ENCODE measurements around the gene DNAI2.

Gene DNAI2

GRCh38 chr17:74267579-74267978, 6.5 kb upstream of the DNAI2 start:
- Histone ChIP-seq H3K27me3 (replicated peaks in 2 of 5; ENCODE audit: control insufficient read depth in 4 of 5, insufficient read depth in 5 of 5, low read length in 4 of 5) (no peaks in the 10 kb centered on the region), H3K36me3 (ENCODE audit: control insufficient read depth in 4 of 4, insufficient read depth in 4 of 4, low read length in 3 of 4) (no peaks in the 10 kb centered on the region), H3K4me3 (ENCODE audit: control insufficient read depth in 1 of 7, extremely low read depth in 1 of 7, insufficient read depth in 4 of 7, low read depth in 2 of 7, low read length in 6 of 7) (no peak overlapping the region), H3K27ac (ENCODE audit: insufficient read depth in 1 of 2, low read depth in 1 of 2, low read length in 2 of 2, poor library complexity in 1 of 2, severe bottlenecking in 2 of 2) (no peak overlapping the region), H3K9me3 (ENCODE audit: control extremely low read depth in 1 of 5, control insufficient read depth in 4 of 5, insufficient read depth in 2 of 5, low read depth in 1 of 5, low read length in 4 of 5) (no peaks in the 10 kb centered on the region), H3K4me1 (ENCODE audit: control extremely low read depth in 1 of 4, control insufficient read depth in 4 of 4, insufficient read depth in 4 of 4, low read length in 3 of 4) (peaks cover 0 to 12% (median 5%) of the 10 kb centered on the region in 4 experiments)
- POLR2A ChIA-PET, result no interaction called here
- no peak for DNase-seq
- WGBS (ENCODE audit: insufficient coverage), result 98% methylated on average over 7 of the region's 7 CpGs
- CTCF ChIA-PET, result no interaction called here

- Histone ChIP-seq H3K27ac (ENCODE audit: insufficient read depth in 1 of 2, low read depth in 1 of 2, low read length in 2 of 2, poor library complexity in 1 of 2, severe bottlenecking in 2 of 2) (no peak overlapping the region), H3K9me3 (ENCODE audit: control extremely low read depth in 1 of 5, control insufficient read depth in 4 of 5, insufficient read depth in 2 of 5, low read depth in 1 of 5, low read length in 4 of 5) (no peaks in the 10 kb centered on the region), H3K36me3 (ENCODE audit: control insufficient read depth in 4 of 4, insufficient read depth in 4 of 4, low read length in 3 of 4) (no peaks in the 10 kb centered on the region), H3K4me1 (ENCODE audit: control extremely low read depth in 1 of 4, control insufficient read depth in 4 of 4, insufficient read depth in 4 of 4, low read length in 3 of 4) (peaks cover 0 to 12% (median 4%) of the 10 kb centered on the region in 4 experiments), H3K27me3 (replicated peaks in 2 of 5; ENCODE audit: control insufficient read depth in 4 of 5, insufficient read depth in 5 of 5, low read length in 4 of 5) (no peaks in the 10 kb centered on the region), H3K4me3 (ENCODE audit: control insufficient read depth in 1 of 7, extremely low read depth in 1 of 7, insufficient read depth in 4 of 7, low read depth in 2 of 7, low read length in 6 of 7) (no peak overlapping the region)
- CTCF ChIA-PET, result no interaction called here
- DNase-seq, result no peak
- POLR2A ChIA-PET, result no interaction called here
- 23% methylated on average over 10 of the region's 17 CpGs for WGBS (ENCODE audit: insufficient coverage)
Measured at GRCh38 chr17:74267987-74268499, 6.0 kb upstream of the DNAI2 start.

DNA sequence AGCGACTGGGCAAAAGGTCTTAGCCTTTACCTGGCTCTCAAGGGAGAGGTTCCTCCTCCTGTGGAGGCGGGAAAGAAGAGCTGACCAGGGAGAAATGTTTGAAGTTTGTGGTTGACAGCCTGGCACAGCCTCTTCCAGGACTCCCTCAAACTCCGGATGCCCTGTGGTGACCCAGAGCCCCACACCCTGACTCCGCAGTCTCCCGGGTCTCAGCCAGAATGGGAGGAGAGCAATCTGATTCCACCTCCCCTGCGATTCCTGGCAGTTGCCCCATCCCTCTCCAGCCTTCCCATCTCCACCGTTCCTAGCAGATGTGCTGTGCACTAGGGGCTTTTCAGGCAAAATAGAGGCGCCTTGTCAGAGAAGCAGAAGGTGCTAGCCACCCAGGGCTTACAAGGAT, 5.5 kb upstream of the DNAI2 start:
- WGBS (ENCODE audit: insufficient coverage), result 59% methylated on average over 6 of the region's 8 CpGs
- Histone ChIP-seq H3K9me3 (ENCODE audit: control extremely low read depth in 1 of 5, control insufficient read depth in 4 of 5, insufficient read depth in 2 of 5, low read depth in 1 of 5, low read length in 4 of 5) (no peaks in the 10 kb centered on the region), H3K36me3 (ENCODE audit: control insufficient read depth in 4 of 4, insufficient read depth in 4 of 4, low read length in 3 of 4) (no peaks in the 10 kb centered on the region), H3K27ac (ENCODE audit: insufficient read depth in 1 of 2, low read depth in 1 of 2, low read length in 2 of 2, poor library complexity in 1 of 2, severe bottlenecking in 2 of 2) (no peak overlapping the region), H3K4me1 (ENCODE audit: control extremely low read depth in 1 of 4, control insufficient read depth in 4 of 4, insufficient read depth in 4 of 4, low read length in 3 of 4) (peaks cover 0 to 12% (median 4%) of the 10 kb centered on the region in 4 experiments), H3K4me3 (ENCODE audit: control insufficient read depth in 1 of 7, extremely low read depth in 1 of 7, insufficient read depth in 4 of 7, low read depth in 2 of 7, low read length in 6 of 7) (no peak overlapping the region), H3K27me3 (replicated peaks in 2 of 5; ENCODE audit: control insufficient read depth in 4 of 5, insufficient read depth in 5 of 5, low read length in 4 of 5) (no peaks in the 10 kb centered on the region)
- POLR2A ChIA-PET, result no interaction called here
- CTCF ChIA-PET, result interaction anchor here (1.1 kb wide), 1 partner anchor 56 kb away, joined by 3 read pairs; the partner anchor contains the start of gene TTYH2
- DNase-seq, result no peak

DNA sequence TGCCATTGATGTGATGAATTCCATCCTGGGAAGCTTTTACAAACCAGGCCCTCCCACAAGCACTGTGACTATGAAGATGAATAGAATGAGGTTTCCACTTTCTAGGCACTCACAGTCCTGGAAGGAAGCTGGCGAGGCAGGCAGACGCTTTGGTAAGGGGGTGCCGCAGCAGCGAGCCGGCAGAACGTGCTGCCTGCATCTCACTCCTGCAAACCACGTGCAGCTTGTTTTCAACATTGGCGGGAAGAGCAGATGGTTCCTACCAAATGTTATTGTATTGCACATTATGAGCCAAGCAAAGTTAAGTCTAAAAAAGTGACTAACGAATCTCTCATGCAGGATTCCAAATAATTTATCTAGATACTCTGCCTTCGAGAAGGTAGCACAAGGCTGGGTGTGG, 3.7 kb upstream of the DNAI2 start:
- WGBS (ENCODE audit: insufficient coverage), result 78% methylated on average over 9 of the region's 10 CpGs
- peaks cover 7 to 30% (median 20%) of the 10 kb centered on the region in 4 experiments for H3K4me1 ChIP-seq (ENCODE audit: control extremely low read depth in 1 of 4, control insufficient read depth in 4 of 4, insufficient read depth in 4 of 4, low read length in 3 of 4)
- DNase-seq, result peak in 1 of 3 donors; percentile 20
- no peak overlapping the region for H3K27ac ChIP-seq (ENCODE audit: insufficient read depth in 1 of 2, low read depth in 1 of 2, low read length in 2 of 2, poor library complexity in 1 of 2, severe bottlenecking in 2 of 2)
- POLR2A ChIA-PET, result no interaction called here
- no peaks in the 10 kb centered on the region for H3K27me3 ChIP-seq (replicated peaks in 2 of 5; ENCODE audit: control insufficient read depth in 4 of 5, insufficient read depth in 5 of 5, low read length in 4 of 5)
- no peaks in the 10 kb centered on the region for H3K9me3 ChIP-seq (ENCODE audit: control extremely low read depth in 1 of 5, control insufficient read depth in 4 of 5, insufficient read depth in 2 of 5, low read depth in 1 of 5, low read length in 4 of 5)
- CTCF ChIA-PET, result interaction anchor here (1.3 to 1.7 kb wide), 2 partner anchors 12 to 16 kb away, joined by 3 to 4 read pairs; no protein-coding TSS in a partner anchor
- no peak overlapping the region for H3K4me3 ChIP-seq (ENCODE audit: control insufficient read depth in 1 of 7, extremely low read depth in 1 of 7, insufficient read depth in 4 of 7, low read depth in 2 of 7, low read length in 6 of 7)
- H3K36me3 ChIP-seq (ENCODE audit: control insufficient read depth in 4 of 4, insufficient read depth in 4 of 4, low read length in 3 of 4), result no peaks in the 10 kb centered on the region

- no peaks in the 10 kb centered on the region for H3K36me3 ChIP-seq (ENCODE audit: control insufficient read depth in 4 of 4, insufficient read depth in 4 of 4, low read length in 3 of 4)
- peak in 2 of 3 donors; percentile 27 to 48 for DNase-seq
- POLR2A ChIA-PET, result no interaction called here
- no peaks in the 10 kb centered on the region for H3K9me3 ChIP-seq (ENCODE audit: control extremely low read depth in 1 of 5, control insufficient read depth in 4 of 5, insufficient read depth in 2 of 5, low read depth in 1 of 5, low read length in 4 of 5)
- CTCF ChIA-PET, result interaction anchor here (1.3 to 1.7 kb wide), 3 partner anchors 13 to 25 kb away, joined by 3 to 4 read pairs (median 4); no protein-coding TSS in a partner anchor
- H3K27ac ChIP-seq (ENCODE audit: insufficient read depth in 1 of 2, low read depth in 1 of 2, low read length in 2 of 2, poor library complexity in 1 of 2, severe bottlenecking in 2 of 2), result no peak overlapping the region
- 92% methylated on average over 3 of the region's 3 CpGs for WGBS (ENCODE audit: insufficient coverage)
- H3K4me1 ChIP-seq (ENCODE audit: control extremely low read depth in 1 of 4, control insufficient read depth in 4 of 4, insufficient read depth in 4 of 4, low read length in 3 of 4), result peaks cover 7 to 31% (median 21%) of the 10 kb centered on the region in 4 experiments
- no peaks in the 10 kb centered on the region for H3K27me3 ChIP-seq (replicated peaks in 2 of 5; ENCODE audit: control insufficient read depth in 4 of 5, insufficient read depth in 5 of 5, low read length in 4 of 5)
- no peak overlapping the region for H3K4me3 ChIP-seq (ENCODE audit: control insufficient read depth in 1 of 7, extremely low read depth in 1 of 7, insufficient read depth in 4 of 7, low read depth in 2 of 7, low read length in 6 of 7)
Measured at GRCh38 chr17:74271281-74271680, 2.8 kb upstream of the DNAI2 start.

GRCh38 chr17:74271901-74272561, 2.0 kb upstream of the DNAI2 start:
- POLR2A ChIA-PET, result no interaction called here
- Histone ChIP-seq H3K4me3 (ENCODE audit: control insufficient read depth in 1 of 7, extremely low read depth in 1 of 7, insufficient read depth in 4 of 7, low read depth in 2 of 7, low read length in 6 of 7) (no peak overlapping the region), H3K27ac (ENCODE audit: insufficient read depth in 1 of 2, low read depth in 1 of 2, low read length in 2 of 2, poor library complexity in 1 of 2, severe bottlenecking in 2 of 2) (no peak overlapping the region), H3K9me3 (ENCODE audit: control extremely low read depth in 1 of 5, control insufficient read depth in 4 of 5, insufficient read depth in 2 of 5, low read depth in 1 of 5, low read length in 4 of 5) (no peaks in the 10 kb centered on the region), H3K36me3 (ENCODE audit: control insufficient read depth in 4 of 4, insufficient read depth in 4 of 4, low read length in 3 of 4) (no peaks in the 10 kb centered on the region), H3K27me3 (replicated peaks in 2 of 5; ENCODE audit: control insufficient read depth in 4 of 5, insufficient read depth in 5 of 5, low read length in 4 of 5) (no peaks in the 10 kb centered on the region), H3K4me1 (ENCODE audit: control extremely low read depth in 1 of 4, control insufficient read depth in 4 of 4, insufficient read depth in 4 of 4, low read length in 3 of 4) (peaks cover 7 to 31% (median 21%) of the 10 kb centered on the region in 4 experiments)
- WGBS (ENCODE audit: insufficient coverage), result 98% methylated on average over 9 of the region's 13 CpGs
- CTCF ChIA-PET, result interaction anchor here (1.3 kb wide), 1 partner anchor 24 kb away, joined by 4 read pairs; no protein-coding TSS in a partner anchor
- DNase-seq, result no peak

DNA sequence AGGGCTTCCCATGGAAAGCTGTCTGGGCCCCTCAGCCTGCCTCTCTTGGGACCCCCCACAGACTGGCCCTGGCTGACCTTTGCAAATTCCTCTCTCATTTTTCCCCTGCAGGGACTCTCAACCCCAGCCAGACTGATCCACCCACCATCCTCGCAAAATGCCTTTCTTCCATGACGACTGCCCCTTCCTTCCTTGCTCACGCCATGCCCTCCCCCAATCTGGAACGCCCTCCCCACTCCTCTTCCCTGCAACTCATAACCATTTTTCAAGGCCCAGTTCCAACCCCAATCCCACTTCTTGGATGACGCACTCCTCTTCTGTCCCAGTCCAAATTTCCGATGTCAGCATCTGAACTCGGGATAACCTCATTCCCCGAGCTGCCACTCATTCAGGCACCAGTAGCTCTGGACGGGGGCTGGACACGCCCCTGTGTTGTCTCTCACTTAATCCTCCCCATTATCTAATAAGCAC, 1.3 kb upstream of the DNAI2 start:
- H3K4me1 ChIP-seq (ENCODE audit: control extremely low read depth in 1 of 4, control insufficient read depth in 4 of 4, insufficient read depth in 4 of 4, low read length in 3 of 4), result peaks cover 7 to 30% (median 21%) of the 10 kb centered on the region in 4 experiments
- H3K27ac ChIP-seq (ENCODE audit: insufficient read depth in 1 of 2, low read depth in 1 of 2, low read length in 2 of 2, poor library complexity in 1 of 2, severe bottlenecking in 2 of 2), result no peak overlapping the region

More for the DNA sequence above, 1.3 kb upstream of the DNAI2 start:
- no peak for DNase-seq
- H3K36me3 ChIP-seq (ENCODE audit: control insufficient read depth in 4 of 4, insufficient read depth in 4 of 4, low read length in 3 of 4), result no peaks in the 10 kb centered on the region
- no peaks in the 10 kb centered on the region for H3K27me3 ChIP-seq (replicated peaks in 2 of 5; ENCODE audit: control insufficient read depth in 4 of 5, insufficient read depth in 5 of 5, low read length in 4 of 5)
- POLR2A ChIA-PET, result interaction anchor here (0.6 kb wide), 1 partner anchor 75 kb away, joined by 3 read pairs; no protein-coding TSS in a partner anchor
- H3K9me3 ChIP-seq (ENCODE audit: control extremely low read depth in 1 of 5, control insufficient read depth in 4 of 5, insufficient read depth in 2 of 5, low read depth in 1 of 5, low read length in 4 of 5), result no peaks in the 10 kb centered on the region
- H3K4me3 ChIP-seq (ENCODE audit: control insufficient read depth in 1 of 7, extremely low read depth in 1 of 7, insufficient read depth in 4 of 7, low read depth in 2 of 7, low read length in 6 of 7), result no peak overlapping the region
- CTCF ChIA-PET, result no interaction called here
- 93% methylated on average over 4 of the region's 10 CpGs for WGBS (ENCODE audit: insufficient coverage)
